HG03442 (cell line): ENCODE data around the gene TNK2.
"Not testable (repeated sequence)": the region's sequence is repeated elsewhere in the genome, so short reads cannot be mapped to it uniquely, and the experiment has no call there.

Source experiments
- ATAC-seq: cut with Tn5 transposase; IDR thresholded peaks from one replicate; pipeline ENCODE4 v1.9.1; 2021; ENCODE audit warnings: mild to moderate bottlenecking, moderate library complexity; ENCODE audit not compliant: unreplicated experiment

Gene TNK2

DNA sequence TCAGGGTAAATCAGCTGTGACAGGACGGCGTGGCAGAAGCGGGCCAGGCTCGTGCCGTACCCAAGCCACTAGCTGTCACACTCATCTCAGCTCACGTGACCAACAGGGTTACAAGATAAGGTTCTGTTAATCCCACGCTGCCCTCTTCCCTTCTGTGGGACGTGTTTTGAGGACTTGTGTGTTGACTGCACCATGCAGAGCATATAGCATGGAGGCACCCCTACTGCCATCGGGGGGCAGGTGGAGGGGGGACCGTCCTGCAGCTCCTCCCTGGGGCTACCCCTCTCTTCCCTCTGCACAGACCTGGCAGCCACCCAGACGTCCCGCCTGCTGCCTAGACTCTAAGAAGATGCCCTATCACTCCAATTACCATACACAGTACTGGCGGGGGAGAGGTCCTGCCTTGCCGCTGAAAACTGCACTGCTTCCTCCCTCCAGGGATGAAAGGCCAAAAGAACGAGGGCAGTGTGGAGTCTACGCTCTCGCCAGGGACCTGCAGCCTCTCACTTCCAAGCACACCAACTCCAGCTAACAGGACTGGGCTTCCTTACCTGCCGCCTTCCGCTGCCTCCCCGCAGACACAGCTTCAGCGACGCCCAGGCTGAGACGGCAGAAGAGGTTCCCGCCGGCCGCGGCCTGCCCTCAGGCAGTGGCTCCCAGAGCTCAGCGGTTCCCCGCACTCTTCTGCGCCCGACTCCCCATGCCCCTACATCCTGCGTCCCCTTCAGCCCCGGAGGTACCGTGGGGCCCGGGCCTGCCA, at the start of gene TNK2:
Gene TNK2 (minus strand): TSS at position 618 of the 760 bp plus-strand sequence. CDS start 19,963 bp downstream, outside the sequence.
- ATAC-seq: peak; percentile 29

DNA sequence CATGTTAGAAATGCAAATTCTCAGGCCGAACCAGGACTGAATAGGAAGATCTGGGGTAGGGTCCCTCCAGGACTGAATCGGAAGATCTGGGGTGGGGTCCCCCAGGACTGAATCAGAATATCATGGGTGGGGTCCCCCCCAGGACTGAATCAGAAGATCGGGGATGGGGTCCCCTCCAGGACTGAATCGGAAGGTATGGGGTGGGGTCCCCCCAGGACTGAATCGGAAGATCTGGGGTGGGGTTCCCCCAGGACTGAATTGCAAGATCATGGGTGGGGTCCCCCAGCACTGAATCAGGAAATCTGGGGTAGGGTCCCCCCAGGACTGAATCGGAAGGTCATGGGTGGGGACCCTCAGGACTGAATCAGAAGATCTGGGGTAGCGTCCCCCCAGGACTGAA, 48.2 kb upstream of the TNK2 start:
- ATAC-seq: no peak

DNA sequence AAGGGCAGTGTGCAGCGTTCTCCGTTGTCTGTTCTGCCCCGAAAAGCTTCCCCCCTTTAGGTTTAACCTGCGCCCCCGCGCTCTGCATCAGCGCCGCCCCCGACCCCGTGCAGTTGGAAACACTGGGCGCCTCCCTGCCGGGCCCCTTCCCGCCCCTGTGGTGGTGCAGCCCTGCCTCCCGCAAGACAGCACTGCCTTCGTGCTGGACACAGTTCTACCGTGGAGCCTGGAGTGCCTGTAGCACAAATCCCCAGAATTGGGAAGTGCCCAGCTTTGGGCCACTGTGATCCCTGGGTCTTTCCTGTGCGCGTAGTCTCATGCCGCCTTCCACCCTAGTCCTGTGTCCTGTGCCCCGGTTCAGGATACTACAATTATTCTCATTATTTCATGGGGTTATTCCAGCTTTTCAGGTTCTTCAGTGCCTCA, 47.1 kb upstream of the TNK2 start:
- ATAC-seq: not testable (repeated sequence)

DNA sequence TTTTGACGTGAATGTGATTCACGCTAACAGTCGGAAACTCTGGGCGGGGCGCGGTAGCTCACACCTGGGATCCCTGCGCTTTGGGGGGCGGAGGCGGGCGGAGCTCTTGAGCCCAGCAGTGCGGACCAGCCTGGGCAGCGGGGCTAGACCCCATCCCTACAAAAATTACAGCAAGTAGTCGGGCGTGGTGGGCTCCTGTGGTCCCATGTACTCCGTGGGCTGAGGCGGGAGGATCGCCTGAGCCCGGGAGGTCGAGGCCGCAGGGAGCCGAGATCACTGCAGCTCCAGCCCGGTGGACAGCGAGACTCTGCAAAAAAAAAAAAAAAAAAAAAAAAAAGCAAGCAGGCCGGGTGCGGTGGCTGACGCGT, 46.4 kb upstream of the TNK2 start:
- ATAC-seq: peak; percentile 37

DNA sequence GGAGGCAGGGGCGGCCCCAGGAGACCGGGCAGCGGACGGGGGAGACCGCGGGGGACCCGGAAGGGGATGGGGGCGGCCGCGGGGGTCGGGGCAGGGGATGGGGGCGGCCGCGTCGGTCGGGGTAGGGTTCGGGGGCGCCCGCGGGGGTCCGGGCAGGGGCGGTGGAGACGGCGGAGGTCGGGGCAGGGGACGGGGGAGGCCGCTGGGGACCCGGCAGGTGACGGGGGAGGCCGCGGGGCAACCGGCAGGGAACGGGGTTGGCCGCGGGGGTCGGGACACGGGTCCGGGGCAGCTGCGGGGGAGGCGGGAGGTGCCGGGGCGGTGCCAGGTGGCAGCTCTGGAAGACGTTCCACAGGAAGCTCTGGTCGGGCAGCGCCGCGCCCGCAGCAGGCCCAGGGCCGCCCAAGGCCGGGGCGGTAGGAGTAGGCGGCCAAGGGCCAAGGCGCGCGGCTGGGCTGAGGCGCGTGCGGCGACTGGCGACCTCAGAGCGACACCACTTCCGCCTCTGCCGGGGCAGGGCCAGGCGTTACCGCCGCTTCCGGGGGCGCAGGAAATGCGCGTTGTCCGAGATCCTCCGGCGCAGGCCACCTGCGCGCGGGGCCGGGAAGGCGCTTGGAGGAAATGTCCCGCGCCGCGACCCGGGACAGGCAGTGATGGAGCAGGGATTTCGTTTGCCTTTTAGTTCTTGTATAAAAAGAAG, 45.9 kb upstream of the TNK2 start:
- peak; percentile 94 for ATAC-seq

DNA sequence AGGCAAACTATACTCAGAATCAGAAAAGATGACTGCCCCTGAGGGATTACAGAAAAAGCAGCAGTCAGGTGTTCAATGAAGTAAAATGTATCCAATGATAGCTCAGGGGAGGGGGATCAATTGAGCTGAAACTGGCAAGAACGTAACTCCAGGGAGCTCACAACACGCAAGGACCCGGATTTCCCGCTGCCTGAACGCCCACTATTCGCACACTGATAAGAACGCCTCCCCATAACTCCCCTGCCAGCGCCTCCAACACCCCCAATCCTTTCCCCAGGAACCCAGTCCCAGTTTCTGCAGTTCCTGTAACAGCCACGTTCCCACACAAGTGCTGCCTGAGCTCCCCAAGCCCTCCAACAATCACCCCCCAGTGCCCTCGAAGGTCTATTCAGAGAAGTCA, 44.2 kb upstream of the TNK2 start:
- ATAC-seq: not testable (repeated sequence)

DNA sequence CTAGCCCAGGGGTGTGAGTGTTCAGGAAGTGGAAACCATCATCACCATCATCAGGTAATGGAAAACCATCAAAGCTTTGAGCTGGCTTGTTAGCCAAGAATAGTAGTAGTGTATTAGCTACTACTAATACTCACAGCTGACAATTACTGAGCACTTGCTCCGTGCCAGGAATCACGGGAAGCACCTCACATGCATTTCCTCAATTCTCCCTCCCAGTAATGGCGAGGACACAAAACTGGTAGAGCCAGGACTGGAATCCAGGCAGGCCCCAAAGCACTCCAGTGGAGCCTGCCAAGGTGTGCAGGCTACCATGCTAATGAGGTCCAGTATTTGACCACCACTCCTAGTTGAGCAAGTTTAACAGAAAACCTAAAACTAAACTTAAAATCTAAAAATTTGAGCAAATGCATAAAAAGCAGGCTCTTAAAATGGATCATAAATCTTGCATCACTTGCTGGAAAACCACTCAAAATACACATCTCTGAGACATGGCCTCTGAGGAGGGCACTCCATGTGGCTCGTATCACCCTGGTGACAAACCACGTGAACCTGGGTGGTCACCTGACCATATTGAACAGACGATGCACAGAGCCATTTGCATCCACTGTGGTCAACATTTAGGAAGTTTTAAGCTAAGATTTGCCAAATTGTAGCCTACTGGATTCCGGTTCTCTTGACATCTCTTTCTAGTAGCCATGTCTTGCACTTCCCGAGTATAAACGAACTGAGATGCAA, 43.3 kb upstream of the TNK2 start:
- not testable (repeated sequence) for ATAC-seq

DNA sequence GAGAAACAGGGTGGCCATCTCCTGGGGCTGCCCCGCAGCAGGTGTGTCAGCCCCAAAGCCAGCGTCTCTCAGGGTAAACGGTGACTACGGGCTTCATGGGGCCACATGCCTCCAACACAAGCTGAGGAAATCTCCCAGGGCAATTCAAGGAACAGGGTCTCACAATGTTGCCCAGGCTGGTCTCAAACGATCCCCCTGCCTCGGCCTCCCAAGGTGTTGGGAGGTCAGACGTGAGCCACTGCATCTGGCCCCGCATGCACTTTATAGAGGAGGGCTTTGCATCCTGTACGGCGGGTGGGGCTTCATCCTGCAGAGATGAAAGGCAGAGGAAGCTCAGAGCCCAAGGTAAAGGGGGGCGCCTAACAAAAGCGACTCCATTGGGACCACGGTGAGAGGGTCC, 42.4 kb upstream of the TNK2 start:
- not testable (repeated sequence) for ATAC-seq

DNA sequence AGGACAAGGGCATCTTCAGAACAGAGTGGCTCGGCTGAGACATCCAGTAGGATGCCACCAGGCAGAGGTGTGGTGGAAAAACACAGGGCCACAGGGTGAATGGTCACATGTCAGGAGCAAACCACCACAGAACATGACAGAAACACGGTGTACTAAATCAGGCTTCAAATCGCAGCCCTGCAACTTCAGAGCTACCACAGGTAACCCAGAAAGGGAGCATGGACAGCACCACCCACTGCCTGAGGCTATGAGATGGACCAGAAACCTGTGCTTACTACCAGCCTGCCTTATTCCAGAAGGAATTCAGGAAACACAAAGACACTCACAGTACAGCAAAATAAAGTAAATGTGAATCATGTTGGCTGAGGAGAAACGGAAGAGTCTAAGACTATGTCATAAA, 41.8 kb upstream of the TNK2 start:
- not testable (repeated sequence) for ATAC-seq

DNA sequence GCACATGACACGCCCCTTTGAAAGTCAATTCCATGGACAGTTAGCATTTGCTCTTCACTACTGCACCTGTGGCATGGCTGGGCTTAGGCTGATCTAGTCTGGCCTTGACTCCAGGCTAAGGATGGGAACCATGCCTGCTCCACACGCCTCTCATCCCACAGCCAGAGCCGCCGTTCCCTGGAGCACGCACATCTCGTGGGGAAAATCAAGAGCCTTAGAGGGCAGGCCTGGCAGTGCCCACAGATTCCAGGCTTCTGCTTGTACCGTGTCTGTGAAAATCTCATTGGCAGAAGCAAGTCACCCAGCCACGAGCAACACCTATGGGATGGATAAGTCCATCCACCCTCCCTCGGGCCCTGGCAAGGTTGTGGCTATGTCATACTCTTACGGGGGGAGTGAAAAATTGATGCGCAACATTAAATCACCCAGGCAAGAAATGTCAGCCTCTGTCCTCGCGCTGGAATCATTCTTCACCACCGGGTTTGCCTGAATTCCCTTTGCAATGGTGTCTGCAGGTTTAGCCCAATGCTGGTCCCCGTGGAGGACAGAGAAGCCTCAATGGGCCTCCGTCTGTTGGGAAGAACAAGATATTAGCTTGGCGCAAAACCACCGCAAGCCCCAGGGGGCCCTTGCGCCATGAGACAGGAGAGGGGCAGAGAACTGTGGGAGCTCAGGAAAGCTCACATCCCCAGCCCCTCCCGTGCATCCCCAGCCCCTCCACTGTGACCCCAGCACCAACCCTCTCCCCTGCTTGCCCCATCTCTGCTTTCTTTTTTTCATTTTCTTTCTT, 38.8 kb upstream of the TNK2 start:
- not testable (repeated sequence) for ATAC-seq

DNA sequence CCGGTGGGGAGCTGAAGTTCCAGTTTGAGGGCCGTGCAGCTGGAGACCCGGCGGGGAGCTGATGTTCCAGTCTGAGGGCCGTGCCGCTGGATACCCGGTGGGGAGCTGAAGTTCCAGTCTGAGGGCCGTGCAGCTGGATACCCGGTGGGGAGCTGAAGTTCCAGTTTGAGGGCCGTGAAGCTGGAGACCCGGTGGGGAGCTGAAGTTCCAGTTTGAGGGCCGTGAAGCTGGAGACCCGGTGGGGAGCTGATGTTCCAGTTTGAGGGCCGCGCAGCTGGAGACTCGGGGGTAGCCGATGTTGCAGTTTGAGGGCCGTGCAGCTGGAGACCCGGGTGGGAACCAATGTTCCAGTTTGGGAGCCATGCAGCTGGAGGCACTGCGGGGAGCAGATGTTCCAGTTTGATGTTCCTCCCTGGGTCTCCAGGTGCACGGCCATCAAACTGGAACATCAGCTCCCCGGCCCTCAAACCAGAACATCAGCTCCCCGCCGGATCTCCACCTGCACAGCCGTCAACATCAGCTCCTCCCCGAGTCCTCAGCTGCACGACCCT, 33.0 kb upstream of the TNK2 start:
- not testable (repeated sequence) for ATAC-seq

DNA sequence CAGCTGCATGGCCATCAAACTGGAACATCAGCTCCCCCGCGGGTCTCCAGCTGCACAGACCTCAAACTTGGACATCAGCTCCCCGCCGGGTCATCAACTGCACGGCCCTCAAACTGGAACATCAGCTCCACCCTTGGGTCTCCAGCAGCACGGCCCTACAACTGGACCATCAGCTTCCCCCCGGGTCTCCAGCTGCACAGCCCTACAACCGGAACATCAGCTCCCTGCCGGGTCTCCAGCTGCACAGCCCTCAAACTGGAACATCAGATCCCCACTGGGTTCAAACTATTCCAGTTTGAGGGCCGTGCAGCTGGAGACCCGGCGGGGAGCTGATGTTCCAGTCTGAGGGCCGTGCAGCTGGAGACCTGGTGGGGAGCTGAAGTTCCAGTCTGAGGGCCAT, 32.5 kb upstream of the TNK2 start:
- not testable (repeated sequence) for ATAC-seq

DNA sequence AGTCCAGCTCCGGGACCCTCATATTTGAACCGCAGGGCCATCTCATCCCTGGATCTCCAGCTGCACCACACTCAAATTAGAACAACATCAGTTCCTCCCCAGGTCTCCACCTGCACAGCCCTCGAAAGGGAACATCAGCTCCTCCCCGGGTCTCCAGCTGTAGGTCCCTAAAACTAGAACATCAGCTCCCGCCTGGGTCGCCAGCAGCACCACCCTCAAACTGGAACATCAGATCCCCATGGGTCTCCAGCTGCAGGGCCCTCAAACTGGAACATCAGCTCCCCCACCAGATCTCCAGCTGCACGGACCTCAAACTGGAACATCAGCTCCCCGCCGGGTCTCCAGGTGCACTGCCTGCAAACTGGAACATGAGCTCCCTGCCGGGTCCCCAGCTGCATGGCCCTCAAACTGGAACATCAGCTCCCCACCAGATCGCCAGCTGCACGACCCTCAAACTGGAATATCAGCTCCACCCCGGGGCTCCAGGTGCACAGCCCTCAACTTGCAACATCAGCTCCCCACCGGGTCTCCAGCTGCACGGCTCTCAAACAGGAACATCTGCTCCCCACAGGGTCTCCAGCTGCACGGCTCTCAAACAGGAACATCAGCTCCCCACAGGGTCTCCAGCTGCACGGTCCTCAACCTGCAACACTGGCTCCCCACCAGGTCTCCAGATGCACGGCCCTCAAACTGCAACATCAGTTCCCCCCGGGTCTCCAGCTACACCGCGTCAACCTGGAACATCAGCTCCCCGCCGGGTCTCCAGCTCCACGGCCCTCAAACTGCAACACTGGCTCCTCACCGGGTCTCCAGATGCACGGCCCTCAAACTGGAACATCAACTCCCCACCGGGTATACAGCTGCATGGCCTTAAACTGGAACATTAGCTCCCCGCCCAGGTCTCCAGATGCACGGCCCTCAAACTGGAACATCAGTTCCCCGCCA, 31.4 kb upstream of the TNK2 start:
- not testable (repeated sequence) for ATAC-seq

DNA sequence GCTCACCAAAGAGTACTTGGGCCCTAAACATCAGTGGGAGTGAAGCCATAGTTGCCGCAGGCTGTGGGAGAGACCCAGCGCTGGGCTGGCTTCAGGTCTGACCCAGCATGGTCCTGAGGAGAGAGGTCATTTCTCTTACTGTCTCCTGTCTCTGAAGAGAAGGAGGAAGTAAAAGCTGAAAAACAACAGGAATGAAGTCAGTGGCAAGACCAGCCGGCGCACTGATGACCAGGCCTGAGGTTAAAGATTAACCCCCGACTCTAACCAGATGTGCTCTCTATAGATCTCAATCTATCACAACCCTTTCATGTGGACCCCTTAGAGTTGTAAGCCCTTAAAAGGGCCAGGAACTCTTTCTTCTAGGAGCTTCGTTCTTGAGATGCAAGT, 24.7 kb upstream of the TNK2 start:
- not testable (repeated sequence) for ATAC-seq

DNA sequence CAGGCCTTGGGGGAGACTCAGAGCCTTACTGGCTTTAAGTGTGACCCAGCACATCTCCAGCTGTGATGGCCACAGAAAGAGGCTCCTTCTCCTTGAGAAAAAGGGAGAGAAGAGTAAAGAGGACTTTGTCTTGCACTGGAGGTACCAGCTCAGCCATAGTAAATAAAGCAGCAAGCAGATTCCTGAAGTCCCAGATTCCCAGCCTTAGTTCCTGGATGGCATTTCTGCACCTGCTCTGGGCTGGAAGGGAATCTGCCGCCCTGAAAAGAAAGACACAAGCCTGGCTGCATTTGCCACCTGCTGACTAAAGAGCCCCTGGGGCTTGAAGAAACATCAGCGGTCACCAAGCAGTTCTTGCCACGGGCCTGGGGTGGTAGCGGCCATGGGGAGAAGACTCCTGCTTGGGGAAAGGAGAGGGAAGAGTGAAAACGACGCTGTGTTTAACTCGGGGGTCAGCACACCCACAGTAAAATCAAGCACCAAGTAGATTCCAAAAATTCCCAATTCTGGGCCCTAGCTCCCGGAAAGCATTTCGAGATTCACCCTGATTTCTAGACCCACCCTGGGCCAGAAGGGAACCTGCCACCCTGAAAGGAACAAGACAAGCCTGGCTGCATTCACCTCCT, 24.2 kb upstream of the TNK2 start:
- no peak for ATAC-seq

DNA sequence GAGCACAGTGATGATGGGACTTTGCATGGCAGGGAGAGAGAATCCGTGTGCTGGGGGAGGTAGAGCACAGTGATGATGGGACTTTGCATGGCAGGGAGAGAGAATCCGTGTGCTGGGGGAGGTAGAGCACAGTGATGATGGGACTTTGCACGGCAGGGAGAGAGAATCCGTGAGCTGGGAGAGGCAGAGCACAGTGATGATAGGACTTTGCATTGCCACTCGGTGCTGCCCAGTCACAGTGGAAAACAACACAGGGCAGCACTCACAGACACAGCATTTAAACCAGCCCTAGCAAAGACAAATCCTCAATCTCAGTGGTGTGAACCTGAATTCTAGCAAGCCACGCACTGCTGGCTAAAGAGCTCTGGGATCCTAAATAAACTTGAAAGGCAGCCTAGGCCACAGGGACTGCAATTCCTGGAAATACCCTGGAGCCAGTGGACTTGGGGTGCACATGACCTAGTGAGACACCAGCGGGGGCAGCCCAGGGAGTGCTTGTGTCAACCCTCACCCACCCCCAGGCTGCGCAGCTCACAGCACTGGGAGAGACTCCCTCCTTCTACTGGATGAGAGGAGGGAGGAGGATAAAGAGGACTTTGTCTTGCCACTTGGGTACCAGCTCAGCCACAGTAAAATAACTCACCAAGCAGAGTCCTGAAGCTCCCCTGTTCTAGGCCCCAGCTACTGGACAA, 23.4 kb upstream of the TNK2 start:
- ATAC-seq: no peak

DNA sequence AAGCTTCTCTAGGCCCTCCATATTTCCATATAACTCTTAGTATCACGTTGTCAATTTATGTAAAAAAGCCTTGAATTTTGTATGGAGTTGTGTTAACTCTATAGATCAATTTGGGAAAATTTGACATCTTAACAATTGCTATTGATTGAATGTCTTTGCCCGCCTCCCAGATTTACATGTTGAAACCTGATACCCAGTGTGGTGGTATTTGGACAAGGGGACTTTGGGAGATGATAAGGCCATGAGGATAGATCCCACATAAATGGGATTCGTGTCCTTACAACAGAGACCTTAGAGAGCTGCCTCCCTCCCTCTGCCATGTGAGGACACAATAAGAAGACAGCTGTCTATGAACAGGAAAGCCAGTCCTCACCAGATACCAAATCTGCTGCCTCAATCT, 21.1 kb upstream of the TNK2 start:
- no peak for ATAC-seq

DNA sequence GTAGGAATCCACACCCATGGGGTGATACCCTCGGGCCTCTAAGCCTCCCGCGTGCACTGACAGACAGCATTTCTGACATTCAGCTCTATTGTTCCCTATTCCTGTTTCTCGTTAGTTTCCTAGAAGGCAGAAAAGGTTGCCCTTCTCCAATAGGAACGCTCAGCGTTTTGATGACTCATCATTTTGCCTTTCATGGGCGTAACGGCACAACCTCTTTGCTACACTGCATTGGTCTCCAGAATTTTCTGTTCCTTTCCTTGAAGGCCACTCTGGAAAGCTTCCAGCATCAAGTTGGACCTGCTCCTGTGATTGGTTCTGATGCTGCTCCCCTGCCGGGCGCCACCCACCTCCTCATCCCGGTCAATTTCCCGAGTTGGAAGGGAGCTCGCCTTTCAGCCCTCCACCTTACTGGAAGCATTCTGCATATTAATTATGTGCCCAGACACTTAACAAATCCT, 13.0 kb upstream of the TNK2 start:
- no peak for ATAC-seq
